Body of pancreas (tissue), 4 donors: ENCODE data around the gene STYX. TPM values are rescaled to one million over a fixed set of nuclear protein-coding genes. Genes with fewer than 3 reads are reported as not detected.
"Not testable (repeated sequence)": the region's sequence is repeated elsewhere in the genome, so short reads cannot be mapped to it uniquely, and the experiment has no call there.

Experiments used
- ATAC-seq: fragments of 150-250 bp; one replicate; pipeline ENCODE4 v1.9.1; 2016
- DNase-seq, 4 donors: peaks; one replicate each; pipeline ENCODE4 v3.0.0-alpha.2; 2019
- H3K27ac ChIP-seq, 4 donors: fragments of 200-600 bp; sonication (generic); 1 replicate in 3 of 4; 2 replicates in 1 of 4; pipeline versions ENCODE4 v1.5.1 to v1.6.1; 2016 to 2019; ENCODE audit warnings: mild to moderate bottlenecking in 1 of 4, mixed read lengths in 1 of 4, moderate library complexity in 1 of 4
- H3K27me3 ChIP-seq, 2 donors: fragments of 200-600 bp; sonication (generic); one replicate each; pipeline ENCODE4 v1.6.0; 2016; ENCODE audit warnings: mild to moderate bottlenecking in 1 of 2
- H3K36me3 ChIP-seq, 2 donors: fragments of 200-600 bp; sonication (generic); replicated peaks in 1 of 2; 2 replicates each; pipeline ENCODE4 v1.5.1; 2016; ENCODE audit warnings: low read depth in 2 of 2; ENCODE audit not compliant: insufficient read depth in 1 of 2
- H3K4me1 ChIP-seq: fragments of 200-600 bp; sonication (generic); one replicate; pipeline ENCODE4 v1.6.0; 2016
- H3K4me3 ChIP-seq, 2 donors: fragments of 200-600 bp; sonication (generic); 1 replicate in 1 of 2; 2 replicates in 1 of 2; pipeline ENCODE4 v1.5.1; 2016 to 2019
- H3K9me3 ChIP-seq, 3 donors: fragments of 200-600 bp; sonication (generic); 1 replicate in 2 of 3; 2 replicates in 1 of 3; pipeline ENCODE4 v1.5.1; 2016
- CTCF ChIP-seq, 7 experiments: fragments of 450-650 bp in 4 of 7; fragments of 200-600 bp in 3 of 7; sonication (generic) in 3 of 7; IDR thresholded peaks; one replicate each; pipeline ENCODE4 v1.5.1; 2016 to 2019; ENCODE audit warnings: antibody characterized with exemption in 7 of 7
- POLR2A ChIP-seq, 3 donors: fragments of 450-650 bp; IDR thresholded peaks; one replicate each; pipeline ENCODE4 v1.6.1; 2016; ENCODE audit warnings: antibody characterized with exemption in 3 of 3, mild to moderate bottlenecking in 2 of 3
- WGBS, 2 donors: methylation state at CpG; one replicate each; pipeline ENCODE4 v1.1.5; 2017; 5-methylcytosine and 5-hydroxymethylcytosine counted together
- intact Hi-C: fragments of 100-400 bp; cut with DNase I; formaldehyde crosslinking; loops from one replicate; pipeline ENCODE4 v1.15.1; 2023
- total RNA-seq, 2 donors: library from RNA; depleted of rRNA; stranded (reverse); fragments of >200 nt; gene quantifications; one replicate each; pipeline ENCODE4 v1.1.0, GENCODE V29; 2016

STYX gene
- total RNA-seq, 2 donors from 2014 or later, result 5.6 to 11.4 TPM

GRCh38 chr14:52723514-52724359, 6.2 kb upstream of the STYX start:
- H3K4me1 ChIP-seq, result no peaks in the 10 kb centered on the region
- no peaks in the 10 kb centered on the region for H3K27me3 ChIP-seq
- no peak overlapping the region for H3K27ac ChIP-seq
- intact Hi-C loops, result no loop called here
- DNase-seq (no peak), ATAC-seq (no peak)
- H3K4me3 ChIP-seq, result no peak overlapping the region
- TF ChIP-seq POLR2A (IDR thresholded peaks at IDR 0.05) (no peak), CTCF (IDR thresholded peaks at IDR 0.05) (no peak)
- no peaks in the 10 kb centered on the region for H3K9me3 ChIP-seq
- 90 to 91% methylated on average over 4 of the region's 4 CpGs for WGBS, 2 donors
- peaks cover 6 to 40% of the 10 kb centered on the region in 2 donors for H3K36me3 ChIP-seq

- ATAC-seq, result no peak
- no peaks in the 10 kb centered on the region for H3K4me1 ChIP-seq
- no peaks in the 10 kb centered on the region for H3K9me3 ChIP-seq
- peaks cover 6 to 38% of the 10 kb centered on the region in 2 donors for H3K36me3 ChIP-seq
- H3K27me3 ChIP-seq, result no peaks in the 10 kb centered on the region
- DNase-seq, result no peak
- H3K27ac ChIP-seq, result no peak overlapping the region
- intact Hi-C loops, result no loop called here
- no peak overlapping the region for H3K4me3 ChIP-seq
- TF ChIP-seq CTCF (IDR thresholded peaks at IDR 0.05) (no peak), POLR2A (IDR thresholded peaks at IDR 0.05) (no peak)
These were observed 5.7 kb upstream of the STYX start for GRCh38 chr14:52724360-52724644.

- H3K27me3 ChIP-seq, intact Hi-C loops, H3K4me1 ChIP-seq, H3K27ac ChIP-seq, DNase-seq, H3K9me3 ChIP-seq, H3K4me3 ChIP-seq, ATAC-seq: not testable (repeated sequence)
- H3K36me3 ChIP-seq, result peaks cover 0 to 18% of the 10 kb centered on the region in 2 donors
- 89 to 93% methylated on average over 2 of the region's 2 CpGs for WGBS, 2 donors
These were observed 2.5 kb upstream of the STYX start for GRCh38 chr14:52727509-52727908.

- WGBS, 2 donors, result 92 to 93% methylated on average over 15 of the region's 15 CpGs
- H3K36me3 ChIP-seq, ATAC-seq, H3K4me3 ChIP-seq, H3K9me3 ChIP-seq, H3K27me3 ChIP-seq, DNase-seq, intact Hi-C loops: not testable (repeated sequence)
- peaks cover 13% of the 10 kb centered on the region for H3K4me1 ChIP-seq
- H3K27ac ChIP-seq, result peak overlapping the region in 1 of 4 donors; percentile 89
These were observed 931 bp upstream of the STYX start for GRCh38 chr14:52729035-52729434.

- intact Hi-C loops, result no loop called here
- Histone ChIP-seq H3K36me3 (peaks cover 0 to 6% of the 10 kb centered on the region in 2 donors), H3K27ac (peak overlapping the region in 3 of 4 donors; percentile 31 to 91 (median 89))
These were observed 411 bp upstream of the STYX start for GRCh38 chr14:52729585-52729924.

More at GRCh38 chr14:52729585-52729924, 411 bp upstream of the STYX start:
- no peaks in the 10 kb centered on the region for H3K9me3 ChIP-seq
- WGBS, 2 donors, result 1 to 2% methylated on average over 8 of the region's 8 CpGs
- H3K27me3 ChIP-seq, result no peaks in the 10 kb centered on the region
- H3K4me1 ChIP-seq, result peaks cover 13% of the 10 kb centered on the region
- no peak for TF ChIP-seq CTCF (IDR thresholded peaks at IDR 0.05)
- TF ChIP-seq POLR2A (IDR thresholded peaks at IDR 0.05), result no peak
- H3K4me3 ChIP-seq, result no peak overlapping the region
- no peak for ATAC-seq
- no peak for DNase-seq
